Prostate gland (tissue), 2 donors: ENCODE results near the gene KCNQ5. TPM values are rescaled to one million over a fixed set of nuclear protein-coding genes. Genes with fewer than 3 reads are reported as not detected.

Experiments used
- DNase-seq: peaks from one replicate; pipeline ENCODE4 v3.0.0-alpha.2; 2019; ENCODE audit warnings: low spot score
- H3K27ac ChIP-seq, 2 donors: fragments of 200-600 bp; sonication (generic); 2 replicates each; pipeline ENCODE4 v1.5.1; 2017 to 2019
- H3K27me3 ChIP-seq: fragments of 200-600 bp; sonication (generic); replicated peaks from 2 replicates; pipeline ENCODE4 v1.5.1; 2019; ENCODE audit not compliant: insufficient read depth
- H3K36me3 ChIP-seq, 2 donors: fragments of 200-600 bp; sonication (generic); 1 replicate in 1 of 2; 2 replicates in 1 of 2; pipeline versions ENCODE4 v1.5.1 to v1.8.1; 2017 to 2019
- H3K4me1 ChIP-seq: fragments of 200-600 bp; sonication (generic); replicated peaks from 2 replicates; pipeline ENCODE4 v1.5.1; 2019
- H3K4me3 ChIP-seq, 2 donors: fragments of 200-600 bp; sonication (generic); 2 replicates each; pipeline ENCODE4 v1.5.1; 2017 to 2019
- H3K9me3 ChIP-seq: fragments of 200-600 bp; sonication (generic); 2 replicates; pipeline ENCODE4 v1.5.1; 2017
- CTCF ChIP-seq, 4 experiments: fragments of 200-600 bp in 2 of 4; fragments of 450-650 bp in 2 of 4; sonication (generic) in 2 of 4; IDR thresholded peaks; 1 replicate in 3 of 4; 2 replicates in 1 of 4; pipeline ENCODE4 v1.5.1; 2016 to 2019; ENCODE audit warnings: antibody characterized with exemption in 4 of 4, mild to moderate bottlenecking in 2 of 4, moderate library complexity in 2 of 4
- POLR2A ChIP-seq: fragments of 450-650 bp; IDR thresholded peaks from one replicate; pipeline ENCODE4 v1.6.1; 2016; ENCODE audit warnings: antibody characterized with exemption, mild to moderate bottlenecking
- POLR2AphosphoS5 ChIP-seq: sonication (generic); formaldehyde crosslinking; IDR thresholded peaks from one replicate; pipeline ENCODE4 v1.6.1; 2017; ENCODE audit warnings: antibody characterized with exemption
- WGBS: methylation state at CpG from one replicate; pipeline ENCODE4 v1.1.5; 2018; 5-methylcytosine and 5-hydroxymethylcytosine counted together
- intact Hi-C: fragments of 100-400 bp; cut with DNase I; formaldehyde crosslinking; loops from one replicate; pipeline ENCODE4 v1.14.2; 2022
- total RNA-seq, 2 donors: library from RNA; depleted of rRNA; stranded (reverse); fragments of >200 nt; gene quantifications; one replicate each; pipeline ENCODE4 v1.1.0, GENCODE V29; 2016

KCNQ5 gene
- total RNA-seq, 2 donors from 2014 or later = 3.6 to 4.1 TPM

- Histone ChIP-seq H3K4me1 (no peaks in the 10 kb centered on the region), H3K4me3 (no peak overlapping the region), H3K27ac (no peak overlapping the region), H3K27me3 (no peaks in the 10 kb centered on the region), H3K36me3 (no peaks in the 10 kb centered on the region), H3K9me3 (no peaks in the 10 kb centered on the region)
- 81% methylated on average over 10 of the region's 10 CpGs for whole genome bisulfite sequencing
- intact Hi-C loops = no loop called here
- no peak for TF ChIP-seq POLR2AphosphoS5
- TF ChIP-seq POLR2A = no peak
- no peak for DNase-seq
These were observed 172.0 kb downstream of the KCNQ5 start for GRCh38 chr6:72793641-72794395.

- Histone ChIP-seq H3K4me3 (no peak overlapping the region), H3K27me3 (no peaks in the 10 kb centered on the region), H3K4me1 (no peaks in the 10 kb centered on the region), H3K36me3 (no peaks in the 10 kb centered on the region), H3K9me3 (no peaks in the 10 kb centered on the region), H3K27ac (no peak overlapping the region)
- TF ChIP-seq POLR2A = no peak
- TF ChIP-seq CTCF (IDR thresholded peaks at IDR 0.05) = no peak
- TF ChIP-seq POLR2AphosphoS5 = no peak
- intact Hi-C loops = no loop called here
- no peak for DNase-seq
- 78% methylated on average over 2 of the region's 2 CpGs for WGBS
These were observed 176.3 kb downstream of the KCNQ5 start for GRCh38 chr6:72798196-72798595.

GRCh38 chr6:72809746-72810379 lies 188.0 kb downstream of the KCNQ5 start:
- Histone ChIP-seq H3K4me3 (no peak overlapping the region), H3K4me1 (no peaks in the 10 kb centered on the region), H3K27me3 (no peaks in the 10 kb centered on the region), H3K9me3 (no peaks in the 10 kb centered on the region), H3K27ac (no peak overlapping the region), H3K36me3 (no peaks in the 10 kb centered on the region)
- no peak for DNase-seq
- intact Hi-C loops = no loop called here
- TF ChIP-seq POLR2AphosphoS5 (no peak), POLR2A (no peak), CTCF (IDR thresholded peaks at IDR 0.05) (no peak)
- WGBS = 50% methylated on average over 4 of the region's 4 CpGs

GRCh38 chr6:72810571-72811280 lies 188.9 kb downstream of the KCNQ5 start:
- H3K4me1 ChIP-seq = no peaks in the 10 kb centered on the region
- intact Hi-C loops = no loop called here
- no peak for DNase-seq
- TF ChIP-seq POLR2AphosphoS5 (no peak), POLR2A (no peak), CTCF (IDR thresholded peaks at IDR 0.05) (no peak)
- 84% methylated on average over 4 of the region's 4 CpGs for WGBS
- no peaks in the 10 kb centered on the region for H3K9me3 ChIP-seq
- no peak overlapping the region for H3K27ac ChIP-seq
- no peak overlapping the region for H3K4me3 ChIP-seq
- no peaks in the 10 kb centered on the region for H3K36me3 ChIP-seq
- no peaks in the 10 kb centered on the region for H3K27me3 ChIP-seq

GRCh38 chr6:72811971-72812421 lies 190.1 kb downstream of the KCNQ5 start:
- no peaks in the 10 kb centered on the region for H3K27me3 ChIP-seq

More at GRCh38 chr6:72811971-72812421, 190.1 kb downstream of the KCNQ5 start:
- Histone ChIP-seq H3K4me1 (no peaks in the 10 kb centered on the region), H3K4me3 (no peak overlapping the region), H3K36me3 (no peaks in the 10 kb centered on the region), H3K9me3 (no peaks in the 10 kb centered on the region), H3K27ac (no peak overlapping the region)
- WGBS = 74% methylated on average over 6 of the region's 6 CpGs
- TF ChIP-seq CTCF (IDR thresholded peaks at IDR 0.05) (no peak), POLR2AphosphoS5 (no peak), POLR2A (no peak)
- intact Hi-C loops = no loop called here
- no peak for DNase-seq
